ENCODE results near the gene PKN2. TPM values are rescaled to one million over a fixed set of nuclear protein-coding genes. Genes with fewer than 3 reads are reported as not detected.

PKN2 gene
- total RNA-seq, 1 experiment from 2014 or later, result 32.5 TPM

GRCh38 chr1:88746916-88747315 is 62.8 kb downstream of the PKN2 start:
- Histone ChIP-seq H2AK5ac (ENCODE audit: insufficient read length, low read length) (no peak overlapping the region), H4K5ac (ENCODE audit: insufficient read length, low read depth, low read length) (no peak overlapping the region), H3K23ac (ENCODE audit: insufficient read length, low read depth, low read length) (no peak overlapping the region), H3K14ac (ENCODE audit: insufficient read depth, low read length) (no peak overlapping the region), H3T11ph (ENCODE audit: low read length) (no peak overlapping the region), H2BK120ac (ENCODE audit: low read depth, low read length, poor library complexity, severe bottlenecking) (no peak overlapping the region), H2AFZ (ENCODE audit: low read length) (no peak overlapping the region), H3K9me3 (ENCODE audit: control insufficient read depth, low read depth, low read length) (no peaks in the 10 kb centered on the region), H2BK5ac (ENCODE audit: insufficient read length, low read length) (no peak overlapping the region), H2BK20ac (ENCODE audit: low read depth, low read length, poor library complexity, severe bottlenecking) (no peak overlapping the region), H4K91ac (ENCODE audit: insufficient read length, low read depth, low read length) (no peak overlapping the region), H3K27ac (ENCODE audit: insufficient read length, low read depth, low read length) (no peak overlapping the region), H2BK15ac (ENCODE audit: low read depth, low read length) (no peak overlapping the region), H3K79me1 (ENCODE audit: insufficient read depth, low read depth, low read length, poor library complexity, severe bottlenecking) (no peaks in the 10 kb centered on the region), H3K79me2 (ENCODE audit: insufficient read depth, low read length) (no peaks in the 10 kb centered on the region), H3K4me2 (ENCODE audit: insufficient read depth, insufficient read length, low read length) (no peak overlapping the region), H2BK12ac (ENCODE audit: insufficient read length, low read depth, low read length) (no peak overlapping the region), H3K18ac (ENCODE audit: insufficient read length, low read depth, low read length) (no peak overlapping the region), H3K4ac (ENCODE audit: low read depth, low read length) (no peak overlapping the region), H3K56ac (ENCODE audit: insufficient read length, low read depth, low read length) (no peak overlapping the region), H3K9ac (ENCODE audit: extremely low read depth, insufficient read length, low read length) (no peak overlapping the region), H3K27me3 (ENCODE audit: insufficient read depth, low read length) (no peaks in the 10 kb centered on the region), H4K8ac (replicated peaks; ENCODE audit: insufficient read length, low read depth, low read length) (no peak overlapping the region), H3K23me2 (ENCODE audit: insufficient read length, low read depth, low read length, poor library complexity, severe bottlenecking) (no peaks in the 10 kb centered on the region), H4K20me1 (ENCODE audit: control insufficient read depth, insufficient read depth, insufficient read length) (no peaks in the 10 kb centered on the region), H3K4me1 (ENCODE audit: insufficient read depth, low read length) (no peaks in the 10 kb centered on the region)
- Mint-ChIP-seq H3K4me1 (peaks cover 0 to 6% of the 10 kb centered on the region in 2 experiments; a peak in 1 of 4 replicates), H3K27me3 (ENCODE audit: low read depth) (no peaks in the 10 kb centered on the region; the same call in 1 of the 2 replicates), H3K36me3 (ENCODE audit: insufficient read depth in 1 of 3, low read depth in 3 of 3) (peaks cover 0 to 10% (median 9%) of the 10 kb centered on the region in 3 experiments; a peak in 4 of 7 replicates), H3K9me3 (no peaks in the 10 kb centered on the region), H3K27ac (0 out of 7 replicates have a peak overlapping the region, but pooled peaks of 1 of the 3 experiments have one; percentile 7), H3K4me3 (no peak overlapping the region)
- WGBS (ENCODE audit: extremely low coverage, insufficient read length, low lambda C conversion rate), result no CpG with 5 or more reads among the region's 2 CpGs
- no peak for TF ChIP-seq CTCF (conservative IDR thresholded peaks at IDR 0.05)
- no peak for DNase-seq
